H54 (cell line): ENCODE measurements around the gene PCBP2.

Source experiments
- DNase-seq: peaks from one replicate; pipeline ENCODE4 v3.0.0; 2011; ENCODE audit warnings: low spot score, mixed read lengths; ENCODE audit not compliant: insufficient read length
- FAIRE-seq: peaks from 3 replicates; lab custom pipeline; 2011; peaks lifted over from hg19 to GRCh38; lab: Jason Lieb, UNC
- POLR2A ChIP-seq: IDR thresholded peaks from 2 replicates; pipeline ENCODE4 v1.6.1; 2011; ENCODE audit warnings: low read depth, mild to moderate bottlenecking, low read length

The PCBP2 gene

GRCh38 chr12:53508534-53509170 lies 56.8 kb downstream of the PCBP2 start:
- no peak for TF ChIP-seq POLR2A
- FAIRE-seq (peak; percentile 36), DNase-seq (peak; percentile 55)

GRCh38 chr12:53510181-53510812 lies 58.4 kb downstream of the PCBP2 start:
- DNase-seq (no peak), FAIRE-seq (no peak)
- no peak for TF ChIP-seq POLR2A

GRCh38 chr12:53513712-53514410 lies 62.0 kb downstream of the PCBP2 start:
- no peak for TF ChIP-seq POLR2A
- FAIRE-seq: no peak
- no peak for DNase-seq

GRCh38 chr12:53514628-53515290 lies 62.9 kb downstream of the PCBP2 start:
- TF ChIP-seq POLR2A: no peak
- FAIRE-seq (no peak), DNase-seq (no peak)

- TF ChIP-seq POLR2A: no peak
- FAIRE-seq: no peak
Measured at GRCh38 chr12:53515291-53515680, 63.4 kb downstream of the PCBP2 start.

GRCh38 chr12:53516758-53517455 lies 65.0 kb downstream of the PCBP2 start:
- no peak for DNase-seq
- TF ChIP-seq POLR2A: no peak
- no peak for FAIRE-seq

More at GRCh38 chr12:53515291-53515680, 63.4 kb downstream of the PCBP2 start:
- DNase-seq: no peak

GRCh38 chr12:53518381-53518780 lies 66.5 kb downstream of the PCBP2 start:
- FAIRE-seq (peak; percentile 48), DNase-seq (no peak)
- no peak for TF ChIP-seq POLR2A

GRCh38 chr12:53523131-53523530 lies 71.2 kb downstream of the PCBP2 start:
- DNase-seq (no peak), FAIRE-seq (peak; percentile 6)

GRCh38 chr12:53524476-53524875 lies 72.6 kb downstream of the PCBP2 start:
- DNase-seq (no peak), FAIRE-seq (no peak)
- TF ChIP-seq POLR2A: no peak

More at GRCh38 chr12:53523131-53523530, 71.2 kb downstream of the PCBP2 start:
- TF ChIP-seq POLR2A: no peak

GRCh38 chr12:53530061-53530460 lies 78.2 kb downstream of the PCBP2 start:
- no peak for TF ChIP-seq POLR2A
- no peak for DNase-seq
- FAIRE-seq: no peak
